Measurements from ENCODE around the gene UNC5C.
A peak's percentile ranks its signal among the peaks of the same experiment; 100 is the strongest.

UNC5C gene

DNA sequence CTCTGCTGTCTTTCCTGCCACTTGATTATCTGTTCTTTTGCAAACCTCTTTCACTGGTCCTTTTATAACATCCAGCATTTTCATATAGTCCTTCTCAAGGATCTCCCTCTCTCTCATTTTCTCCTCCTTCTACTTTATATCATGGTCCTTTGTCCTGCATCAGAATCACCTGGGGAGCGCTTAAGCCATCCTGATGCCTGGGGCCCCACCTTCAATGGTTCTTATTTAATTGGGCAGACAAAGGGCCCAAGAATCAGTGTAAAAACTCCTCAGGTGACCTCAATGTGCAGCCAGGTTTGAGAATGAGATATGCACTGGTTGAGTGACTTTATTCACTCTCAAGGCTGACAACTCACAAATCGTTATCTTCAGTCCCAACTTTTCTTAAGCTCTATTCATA is 283.9 kb downstream of the UNC5C start:
- Mint-ChIP-seq H3K36me3 (ENCODE audit: low read depth) (no peaks in the 10 kb centered on the region), H3K27me3 (no peaks in the 10 kb centered on the region), H3K4me1 (ENCODE audit: low read depth) (no peaks in the 10 kb centered on the region), H3K4me3 (no peak overlapping the region), H3K9me3 (no peaks in the 10 kb centered on the region), H3K27ac (no peak overlapping the region)
- no peak for DNase-seq

DNA sequence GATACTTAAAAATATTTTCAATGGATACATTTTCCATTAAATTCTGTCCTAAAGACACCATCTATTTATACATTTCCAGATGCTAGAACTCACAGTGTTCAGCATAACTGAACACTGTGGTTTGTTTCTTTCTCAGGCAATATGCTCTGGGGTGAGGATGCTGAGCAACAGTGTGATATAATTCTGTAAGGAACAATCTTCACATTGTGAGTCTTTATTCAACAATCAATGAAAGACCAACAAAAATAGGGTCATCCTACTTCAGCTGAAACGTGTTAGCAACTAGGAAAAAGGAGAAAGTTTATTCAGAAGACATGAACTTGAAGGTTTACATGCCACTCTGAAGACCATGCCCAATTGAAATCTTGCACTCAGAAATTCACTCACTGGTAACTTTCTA is 284.8 kb downstream of the UNC5C start:
- Mint-ChIP-seq H3K27ac (no peak overlapping the region), H3K9me3 (no peaks in the 10 kb centered on the region), H3K4me1 (ENCODE audit: low read depth) (no peaks in the 10 kb centered on the region), H3K27me3 (no peaks in the 10 kb centered on the region), H3K36me3 (ENCODE audit: low read depth) (no peaks in the 10 kb centered on the region), H3K4me3 (no peak overlapping the region)
- no peak for DNase-seq

DNA sequence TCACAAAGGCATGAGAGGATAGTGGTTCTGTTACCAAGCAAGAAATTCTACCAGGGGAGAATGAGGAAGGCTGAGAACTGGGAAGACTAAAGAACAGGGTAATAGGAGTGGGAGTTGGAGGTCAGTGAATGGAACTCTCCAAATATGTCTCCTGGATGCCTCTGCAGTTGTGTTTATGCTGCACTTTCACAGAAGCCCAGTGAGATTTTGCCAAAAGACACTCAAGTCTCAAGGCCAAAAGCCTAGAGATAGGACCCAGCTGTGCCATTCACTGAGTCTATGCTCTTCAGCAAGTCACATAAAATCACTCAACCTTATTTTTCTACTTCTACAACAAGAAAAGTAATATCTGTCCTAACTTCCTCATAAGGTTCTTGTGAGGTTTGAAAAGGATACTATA is 285.4 kb downstream of the UNC5C start:
- no peaks in the 10 kb centered on the region for H3K27me3 Mint-ChIP-seq
- H3K4me1 Mint-ChIP-seq (ENCODE audit: low read depth): no peaks in the 10 kb centered on the region
- no peaks in the 10 kb centered on the region for H3K9me3 Mint-ChIP-seq
- no peaks in the 10 kb centered on the region for H3K36me3 Mint-ChIP-seq (ENCODE audit: low read depth)
- H3K27ac Mint-ChIP-seq: no peak overlapping the region
- H3K4me3 Mint-ChIP-seq: no peak overlapping the region
- DNase-seq: no peak

DNA sequence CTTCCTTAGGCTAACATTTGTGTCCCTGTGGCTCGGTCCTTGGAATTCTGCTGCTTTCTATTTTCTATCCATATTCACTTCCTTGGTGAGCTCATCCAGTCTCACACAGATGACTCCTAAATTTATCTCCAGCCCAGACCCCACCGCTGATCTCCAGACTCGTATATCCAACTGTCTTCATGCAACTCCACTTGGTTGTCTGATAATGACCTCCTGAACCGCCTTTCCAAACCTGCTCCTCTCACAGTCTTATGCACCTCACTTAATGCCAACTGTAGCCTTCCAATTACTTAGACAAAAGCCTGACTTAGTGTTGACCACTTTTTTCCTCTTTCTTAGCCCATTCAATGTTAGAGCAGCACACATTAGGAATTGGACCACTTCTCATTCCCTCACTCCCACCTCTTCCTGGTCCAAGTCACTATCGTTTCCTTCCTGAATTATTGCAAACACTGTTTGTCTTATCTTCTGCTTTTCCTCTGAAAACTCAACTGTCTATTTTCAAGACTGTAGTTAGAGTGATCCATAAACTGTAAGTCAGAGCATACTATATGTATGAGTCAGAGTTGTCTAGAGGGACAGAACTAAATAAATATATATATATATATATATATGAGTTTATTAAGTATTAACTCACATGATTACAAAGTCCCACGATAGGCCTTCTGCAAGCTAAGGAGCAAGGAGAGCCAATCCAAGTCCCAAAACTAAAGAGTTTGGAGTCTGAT is 292.5 kb downstream of the UNC5C start:
- no peak for DNase-seq
- H3K36me3 Mint-ChIP-seq (ENCODE audit: low read depth): no peaks in the 10 kb centered on the region
- no peak overlapping the region for H3K4me3 Mint-ChIP-seq
- H3K27me3 Mint-ChIP-seq: no peaks in the 10 kb centered on the region
- no peak overlapping the region for H3K27ac Mint-ChIP-seq
- H3K9me3 Mint-ChIP-seq: no peaks in the 10 kb centered on the region
- no peaks in the 10 kb centered on the region for H3K4me1 Mint-ChIP-seq (ENCODE audit: low read depth)

DNA sequence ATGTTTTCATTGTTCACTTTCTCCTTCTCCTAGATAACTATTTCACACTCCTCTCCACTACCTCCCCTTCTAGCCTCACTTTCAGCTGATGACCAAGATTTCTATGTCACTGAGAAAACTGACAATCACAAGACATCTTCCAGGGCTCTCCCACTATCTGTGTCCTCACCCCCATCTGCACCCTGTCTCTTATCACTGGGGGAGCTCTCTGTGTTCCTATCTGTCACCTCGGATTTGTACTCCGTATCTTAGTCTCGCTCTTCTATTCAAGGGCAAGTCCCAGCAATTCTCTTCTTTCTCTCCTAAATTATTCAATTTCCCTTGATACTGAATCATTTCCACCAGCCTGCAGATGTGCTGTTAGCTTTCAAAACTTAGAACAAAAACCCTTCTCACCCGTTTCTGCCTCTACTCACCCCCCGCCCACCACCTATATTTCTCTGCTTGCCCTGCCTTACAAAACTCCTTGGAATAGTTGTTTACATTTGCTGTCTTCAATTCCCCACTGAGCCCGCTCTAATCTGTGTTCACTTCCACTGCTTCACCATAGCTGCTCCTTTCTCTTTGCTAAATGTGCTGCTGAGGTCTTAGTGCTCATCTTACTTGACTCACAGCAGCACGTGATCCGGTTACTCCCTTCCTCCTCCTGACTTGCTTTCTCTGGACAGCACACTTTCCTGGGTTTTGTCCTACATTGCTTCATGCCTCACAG is 293.2 kb downstream of the UNC5C start:
- Mint-ChIP-seq H3K36me3 (ENCODE audit: low read depth) (no peaks in the 10 kb centered on the region), H3K4me3 (no peak overlapping the region), H3K4me1 (ENCODE audit: low read depth) (peaks cover 1% of the 10 kb centered on the region), H3K27ac (no peak overlapping the region), H3K9me3 (no peaks in the 10 kb centered on the region), H3K27me3 (no peaks in the 10 kb centered on the region)
- no peak for DNase-seq

DNA sequence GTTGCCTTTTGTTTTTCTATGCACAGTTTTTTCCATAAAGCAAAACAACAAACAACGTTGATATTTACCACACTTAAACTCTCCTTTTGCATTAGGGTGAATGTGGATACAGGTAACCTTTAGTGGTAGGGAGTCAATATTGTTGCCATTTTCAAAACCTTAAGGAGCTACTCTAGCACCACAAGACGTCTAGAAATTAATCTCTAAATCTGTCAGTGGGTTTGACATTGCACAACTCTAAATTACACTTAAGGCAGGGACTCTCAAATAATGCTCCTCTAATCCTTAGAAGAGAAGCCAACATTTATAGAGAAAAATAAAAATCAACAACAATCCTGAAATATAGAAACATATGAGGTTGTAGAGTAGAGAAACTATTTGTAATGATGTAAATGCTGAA is 297.2 kb downstream of the UNC5C start:
- Mint-ChIP-seq H3K36me3 (ENCODE audit: low read depth) (no peaks in the 10 kb centered on the region), H3K9me3 (peaks cover 2% of the 10 kb centered on the region), H3K4me3 (no peak overlapping the region), H3K27ac (no peak overlapping the region), H3K27me3 (no peaks in the 10 kb centered on the region), H3K4me1 (ENCODE audit: low read depth) (peaks cover 26% of the 10 kb centered on the region)
- no peak for DNase-seq

DNA sequence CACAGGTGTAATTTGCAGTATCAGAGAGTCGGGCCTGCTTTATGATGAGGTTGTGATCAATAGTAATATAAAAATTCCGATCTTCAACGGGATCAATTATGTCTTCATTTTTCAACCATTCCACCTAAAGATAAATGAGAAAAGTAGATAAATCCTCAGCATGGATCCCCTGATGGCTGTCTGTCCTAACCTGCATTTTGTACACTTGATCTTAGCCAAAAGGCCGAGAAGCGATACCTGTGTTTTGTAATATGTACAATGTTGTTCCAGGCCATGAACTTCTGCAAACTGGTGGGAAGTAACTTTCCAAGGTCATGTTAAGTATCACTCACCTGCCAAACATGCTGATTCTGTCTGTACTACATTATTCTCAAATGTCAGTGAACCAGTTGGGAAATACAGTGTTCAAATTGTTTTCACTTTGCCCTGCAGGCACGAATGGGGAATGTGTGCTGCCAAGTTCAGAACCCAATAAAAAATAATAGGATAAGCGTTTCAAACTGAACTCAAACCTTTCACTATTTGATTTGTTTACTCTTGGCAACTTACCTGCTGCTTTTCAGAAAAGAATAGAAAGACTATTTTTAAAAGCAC is 298.1 kb downstream of the UNC5C start:
- DNase-seq: no peak
- peaks cover 26% of the 10 kb centered on the region for H3K4me1 Mint-ChIP-seq (ENCODE audit: low read depth)
- H3K27ac Mint-ChIP-seq: no peak overlapping the region
- no peaks in the 10 kb centered on the region for H3K36me3 Mint-ChIP-seq (ENCODE audit: low read depth)
- H3K4me3 Mint-ChIP-seq: no peak overlapping the region
- H3K27me3 Mint-ChIP-seq: no peaks in the 10 kb centered on the region
- peaks cover 2% of the 10 kb centered on the region for H3K9me3 Mint-ChIP-seq

DNA sequence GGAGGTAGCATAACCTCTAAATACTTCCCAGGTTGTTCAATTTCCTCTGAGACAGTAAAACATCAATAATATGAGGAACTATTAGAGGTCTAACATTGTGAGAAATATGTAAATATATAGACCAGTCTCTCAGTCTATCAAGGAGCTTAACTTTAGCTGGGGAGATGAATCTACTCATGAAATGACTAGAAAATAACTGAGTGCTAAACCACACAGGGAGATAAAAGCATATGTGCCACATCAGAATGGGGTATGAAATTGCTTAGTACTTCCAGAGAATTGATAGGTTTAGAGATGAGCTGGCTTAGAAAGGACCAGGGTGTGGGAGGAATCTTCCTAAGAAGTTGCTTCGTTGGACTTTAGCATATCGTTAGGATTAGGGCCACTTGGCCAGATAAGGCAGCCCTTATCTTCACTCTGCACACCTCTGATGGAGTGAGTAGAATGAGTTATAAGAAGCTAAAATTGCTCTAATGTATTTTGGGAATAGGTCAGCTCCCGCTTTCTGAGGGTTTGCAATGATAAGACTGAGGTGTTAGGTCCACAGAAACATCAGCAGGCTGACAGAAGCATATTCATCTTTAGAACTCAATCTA is 299.2 kb downstream of the UNC5C start:
- H3K27ac Mint-ChIP-seq: peak overlapping the region; percentile 93
- no peaks in the 10 kb centered on the region for H3K27me3 Mint-ChIP-seq
- H3K4me3 Mint-ChIP-seq: no peak overlapping the region
- no peaks in the 10 kb centered on the region for H3K36me3 Mint-ChIP-seq (ENCODE audit: low read depth)
- peaks cover 26% of the 10 kb centered on the region for H3K4me1 Mint-ChIP-seq (ENCODE audit: low read depth)
- no peak for DNase-seq
- H3K9me3 Mint-ChIP-seq: peaks cover 2% of the 10 kb centered on the region

DNA sequence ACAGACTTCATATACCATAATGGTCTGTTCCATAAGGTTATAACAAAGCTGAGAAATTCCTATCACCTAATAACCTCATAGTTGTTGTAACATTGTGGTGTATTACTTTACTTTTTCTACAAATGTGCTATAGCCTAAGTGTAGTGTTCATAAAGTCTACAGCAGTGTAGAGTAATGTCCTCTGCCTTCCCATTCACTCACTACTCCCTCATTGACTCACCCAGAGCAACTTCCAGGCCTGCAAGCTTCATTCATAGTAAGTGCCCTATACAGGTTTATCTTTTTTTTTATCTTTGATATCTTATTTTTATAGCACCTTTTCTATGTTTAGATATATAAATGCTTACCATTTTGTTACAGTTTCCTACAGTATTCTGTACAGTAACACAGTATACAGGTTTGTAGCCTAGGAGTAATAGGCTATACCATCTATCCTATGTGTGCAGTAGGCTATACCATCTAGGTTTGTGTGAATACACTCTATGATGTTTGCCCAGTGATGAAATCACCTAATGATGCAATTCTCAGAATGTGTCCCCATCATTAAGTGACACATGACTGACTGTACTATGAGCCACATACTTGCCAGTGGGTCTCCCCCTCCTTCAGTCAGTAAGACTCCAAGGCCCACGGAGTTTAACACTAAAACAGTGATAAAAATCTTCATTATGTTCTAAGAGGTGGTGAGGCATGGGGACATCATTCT is 299.9 kb downstream of the UNC5C start:
- Mint-ChIP-seq H3K4me3 (peak overlapping the region; percentile 5), H3K36me3 (ENCODE audit: low read depth) (no peaks in the 10 kb centered on the region), H3K27me3 (no peaks in the 10 kb centered on the region), H3K9me3 (peaks cover 2% of the 10 kb centered on the region), H3K4me1 (ENCODE audit: low read depth) (peaks cover 26% of the 10 kb centered on the region), H3K27ac (peak overlapping the region; percentile 93)
- DNase-seq: no peak

DNA sequence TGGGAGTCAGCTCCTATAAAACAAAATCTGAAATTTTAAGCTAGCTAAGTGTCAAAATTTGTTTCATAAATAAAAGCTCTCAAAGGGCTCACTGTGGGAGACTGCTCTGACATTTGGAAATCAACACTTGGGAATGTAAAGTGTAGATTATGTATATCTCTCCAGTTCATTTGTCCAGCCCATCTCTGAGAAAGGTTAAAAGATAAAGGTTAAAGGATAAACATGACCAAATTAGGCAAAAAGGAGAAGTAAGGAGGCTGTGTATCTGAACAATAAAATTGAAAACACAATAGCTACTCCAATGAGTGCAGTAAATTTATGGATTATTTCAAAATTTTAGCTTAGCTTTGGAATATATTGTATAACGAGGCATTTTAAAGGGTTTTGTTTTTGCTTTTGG is 304.9 kb downstream of the UNC5C start:
- no peaks in the 10 kb centered on the region for H3K27me3 Mint-ChIP-seq
- H3K4me3 Mint-ChIP-seq: no peak overlapping the region
- no peak overlapping the region for H3K27ac Mint-ChIP-seq

DNA sequence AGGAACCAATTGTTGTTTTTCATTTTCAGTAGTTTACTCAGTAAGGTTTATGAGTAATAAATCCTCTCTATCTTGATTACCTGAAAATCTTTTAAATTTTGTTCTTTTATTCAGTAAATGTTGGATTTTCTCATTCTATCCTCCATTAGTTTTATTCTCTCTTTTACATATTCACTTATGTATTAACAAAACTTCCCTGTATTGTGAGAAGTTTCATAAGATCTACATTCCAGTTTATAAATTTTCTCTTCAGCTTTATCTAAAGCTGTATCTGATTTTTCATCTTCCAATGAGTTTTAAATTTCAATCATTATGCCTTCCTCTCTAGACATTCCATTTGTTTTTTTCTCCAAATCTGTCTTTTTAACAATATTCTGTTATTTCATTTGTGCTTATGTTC is 310.2 kb downstream of the UNC5C start:
- Mint-ChIP-seq H3K27me3 (no peaks in the 10 kb centered on the region), H3K4me3 (no peak overlapping the region), H3K27ac (no peak overlapping the region), H3K9me3 (no peaks in the 10 kb centered on the region), H3K36me3 (ENCODE audit: low read depth) (no peaks in the 10 kb centered on the region), H3K4me1 (ENCODE audit: low read depth) (no peaks in the 10 kb centered on the region)
- DNase-seq: no peak

More for the DNA sequence above, 304.9 kb downstream of the UNC5C start:
- Mint-ChIP-seq H3K4me1 (ENCODE audit: low read depth) (peaks cover 10% of the 10 kb centered on the region), H3K9me3 (peaks cover 2% of the 10 kb centered on the region), H3K36me3 (ENCODE audit: low read depth) (no peaks in the 10 kb centered on the region)
- DNase-seq: no peak

DNA sequence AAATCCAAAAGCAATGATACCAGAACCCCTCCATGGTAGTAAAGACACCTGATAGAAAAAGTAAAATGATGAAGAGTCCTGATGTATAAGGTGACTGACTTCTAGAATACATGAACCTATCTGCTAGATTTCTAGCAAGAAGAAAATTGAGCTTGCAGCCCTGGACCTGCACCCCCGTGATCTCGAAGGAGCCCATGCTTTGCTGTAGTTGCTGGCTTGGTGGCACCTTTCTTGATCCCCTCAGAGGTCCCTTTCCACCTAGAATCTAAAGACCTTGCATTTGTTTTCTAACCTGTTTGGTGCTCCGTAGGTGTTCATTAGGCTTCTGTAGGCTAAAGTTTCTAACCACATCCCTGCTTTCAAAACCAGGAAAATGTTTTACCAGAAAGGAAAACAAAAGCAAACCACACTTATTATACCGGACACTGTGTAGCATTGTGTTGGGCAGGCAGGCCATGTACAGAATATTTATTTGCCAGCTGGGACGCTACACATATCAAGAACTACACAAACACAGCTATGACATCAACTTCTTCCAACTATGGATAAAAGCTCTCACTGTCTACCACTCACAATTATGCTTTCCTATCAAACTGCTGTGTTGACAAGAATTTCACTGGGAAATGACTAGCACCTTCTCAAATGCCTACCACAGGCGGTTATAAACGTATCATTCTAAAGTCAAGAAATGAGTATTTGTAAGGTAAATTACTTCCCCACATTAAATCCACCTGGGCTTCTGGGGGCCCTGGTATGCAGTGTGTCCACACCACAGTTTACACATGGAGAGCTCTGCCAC is 316.2 kb downstream of the UNC5C start:
- H3K4me3 Mint-ChIP-seq: no peak overlapping the region
- no peak overlapping the region for H3K27ac Mint-ChIP-seq
- no peaks in the 10 kb centered on the region for H3K9me3 Mint-ChIP-seq
- no peaks in the 10 kb centered on the region for H3K36me3 Mint-ChIP-seq (ENCODE audit: low read depth)
- DNase-seq: no peak
- H3K4me1 Mint-ChIP-seq (ENCODE audit: low read depth): peaks cover 5% of the 10 kb centered on the region
- H3K27me3 Mint-ChIP-seq: no peaks in the 10 kb centered on the region

DNA sequence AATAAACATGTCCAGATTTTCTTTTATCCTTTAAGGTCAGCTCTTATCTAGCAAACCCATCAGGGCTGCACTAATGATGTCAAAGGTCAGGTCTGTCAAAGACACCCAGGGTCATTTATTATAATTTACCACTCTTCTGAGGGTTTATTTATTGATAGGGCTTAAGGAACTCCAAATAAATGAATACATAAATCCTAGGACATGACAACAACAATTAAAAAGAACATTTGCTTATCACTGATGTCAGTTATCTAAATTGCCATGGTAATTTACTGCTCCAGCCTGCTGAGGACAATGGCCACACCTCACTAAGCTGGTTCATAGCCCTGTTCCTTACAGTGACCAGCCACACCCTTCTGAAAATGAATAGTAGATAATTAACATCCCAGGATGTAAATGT is 317.1 kb downstream of the UNC5C start:
- no peaks in the 10 kb centered on the region for H3K36me3 Mint-ChIP-seq (ENCODE audit: low read depth)
- no peak overlapping the region for H3K27ac Mint-ChIP-seq
- peaks cover 5% of the 10 kb centered on the region for H3K4me1 Mint-ChIP-seq (ENCODE audit: low read depth)
- no peak overlapping the region for H3K4me3 Mint-ChIP-seq
- no peak for DNase-seq
- H3K9me3 Mint-ChIP-seq: no peaks in the 10 kb centered on the region
- H3K27me3 Mint-ChIP-seq: no peaks in the 10 kb centered on the region

DNA sequence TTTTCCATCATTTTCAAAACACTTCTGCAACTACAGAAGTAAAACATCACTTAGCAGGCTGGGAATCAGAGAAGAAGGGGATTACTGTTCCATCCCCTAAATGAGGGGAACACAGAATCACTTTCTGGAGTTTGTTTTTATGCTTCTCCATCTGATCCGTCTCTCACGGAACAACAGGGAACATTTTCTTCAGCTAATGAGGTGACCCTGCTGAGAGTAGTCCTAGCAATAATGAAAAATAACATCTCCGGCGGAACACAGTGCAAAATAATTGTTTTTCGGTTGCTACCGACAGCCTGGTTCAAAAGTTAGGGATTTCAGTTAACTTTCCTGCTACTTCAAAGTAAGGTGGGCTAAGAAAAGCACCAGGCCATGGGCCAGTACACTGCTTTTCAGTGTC is 322.9 kb downstream of the UNC5C start:
- H3K27me3 Mint-ChIP-seq: no peaks in the 10 kb centered on the region

More for the DNA sequence above, 322.9 kb downstream of the UNC5C start:
- no peak overlapping the region for H3K4me3 Mint-ChIP-seq
- DNase-seq: no peak
- H3K4me1 Mint-ChIP-seq (ENCODE audit: low read depth): no peaks in the 10 kb centered on the region
- H3K36me3 Mint-ChIP-seq (ENCODE audit: low read depth): no peaks in the 10 kb centered on the region
- no peaks in the 10 kb centered on the region for H3K9me3 Mint-ChIP-seq
- H3K27ac Mint-ChIP-seq: no peak overlapping the region

All from activated T-cell treated with anti-CD3 and anti-CD28 coated beads, Interleukin-2, amount 50 U/mL, for 24 hours (primary cell).